Stimulated activated CD8-positive, alpha-beta memory T cell treated with anti-CD3 and anti-CD28 coated beads, Interleukin-4, amount 100 ng/mL, for 48 hours (primary cell): ENCODE results near the gene LARGE2.
A peak's percentile ranks its signal among the peaks of the same experiment; 100 is the strongest.

ENCODE experiments used
- DNase-seq: peaks from one replicate; pipeline ENCODE4 v3.0.0-alpha.2; 2020

LARGE2 gene

DNA sequence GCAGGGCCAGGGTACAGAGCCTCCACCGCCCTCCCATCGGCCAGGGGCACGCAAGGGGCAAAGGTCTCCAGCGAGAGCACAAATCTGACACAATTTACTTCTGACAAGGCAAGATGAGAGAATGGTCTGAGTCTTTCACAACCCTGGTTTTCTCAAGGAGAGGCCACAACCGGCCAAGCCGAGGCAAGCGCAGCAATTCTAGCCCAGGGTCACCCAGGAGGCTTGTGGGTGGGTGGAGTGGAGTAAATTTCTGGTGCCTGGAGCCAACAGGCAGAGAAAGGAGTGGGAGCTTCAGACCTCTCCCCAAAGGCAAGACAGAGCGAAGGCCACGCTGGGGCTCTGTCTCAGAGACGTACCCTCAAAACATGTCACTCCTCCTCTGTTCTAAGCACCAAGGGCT lies 9.3 kb downstream of the LARGE2 start:
- no peak for DNase-seq

GRCh38 chr11:45932217-45932616 lies 9.8 kb downstream of the LARGE2 start:
- no peak for DNase-seq

- no peak for DNase-seq
These were observed 10.8 kb downstream of the LARGE2 start for GRCh38 chr11:45933131-45933831.

- no peak for DNase-seq
These were observed 11.6 kb downstream of the LARGE2 start for GRCh38 chr11:45933846-45934579.

- DNase-seq = no peak
These were observed 12.3 kb downstream of the LARGE2 start for GRCh38 chr11:45934580-45935318.

DNA sequence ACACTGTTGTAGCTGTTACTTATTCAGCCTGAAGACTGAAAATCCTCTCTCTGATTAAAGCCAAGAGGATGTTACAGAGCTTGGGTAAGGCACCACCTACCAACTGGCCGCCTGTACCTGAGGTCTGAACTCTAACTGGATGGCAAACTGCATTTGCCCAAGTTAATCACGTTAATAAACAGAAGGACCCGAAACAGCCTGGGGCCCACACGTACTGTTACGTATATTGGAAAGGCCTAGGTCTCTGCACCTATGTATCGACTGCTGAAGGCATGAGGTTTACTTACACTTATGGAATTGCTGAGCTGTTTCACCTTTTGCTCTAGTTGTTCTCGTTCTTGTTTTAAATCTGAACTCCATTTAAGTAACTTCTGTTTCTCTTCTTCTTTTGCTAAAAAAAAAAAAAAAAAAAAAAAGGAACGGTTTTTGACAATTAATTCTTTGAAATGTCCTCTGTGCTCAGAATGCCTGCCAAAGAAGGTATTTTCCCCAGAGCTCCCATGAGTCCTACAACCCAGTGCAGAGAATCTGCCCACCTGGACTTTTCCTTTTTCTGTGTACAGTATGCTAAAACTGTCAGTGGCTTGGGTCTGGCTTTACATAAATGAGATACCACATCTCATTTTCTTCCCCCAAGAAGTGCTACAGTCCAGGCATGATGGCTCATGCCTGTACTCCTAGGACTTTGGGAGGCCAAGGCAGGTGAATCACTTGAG lies 13.1 kb downstream of the LARGE2 start:
- DNase-seq = no peak

GRCh38 chr11:45936511-45937054 lies 14.1 kb downstream of the LARGE2 start:
- DNase-seq = no peak

GRCh38 chr11:45937916-45938315 lies 15.5 kb downstream of the LARGE2 start:
- DNase-seq = no peak

DNA sequence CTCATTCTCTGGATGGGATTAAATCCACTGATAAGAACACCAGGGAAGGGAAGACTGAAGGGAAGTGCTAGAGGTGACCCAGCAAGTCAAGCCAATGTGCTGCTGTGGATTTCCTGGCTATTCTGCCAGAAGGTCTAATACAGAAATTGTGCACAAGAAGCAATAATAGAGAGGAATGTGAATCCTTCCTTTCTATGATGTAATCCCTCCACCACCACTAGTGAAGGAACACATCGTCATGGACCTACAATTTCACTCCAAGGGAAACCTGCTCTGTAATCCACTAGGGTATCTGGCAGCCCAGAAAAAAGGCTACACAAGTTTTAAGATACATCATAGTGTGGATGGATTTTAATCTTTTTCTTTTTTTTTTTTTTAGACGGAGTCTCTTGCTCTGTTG lies 17.4 kb downstream of the LARGE2 start:
- DNase-seq = no peak

DNA sequence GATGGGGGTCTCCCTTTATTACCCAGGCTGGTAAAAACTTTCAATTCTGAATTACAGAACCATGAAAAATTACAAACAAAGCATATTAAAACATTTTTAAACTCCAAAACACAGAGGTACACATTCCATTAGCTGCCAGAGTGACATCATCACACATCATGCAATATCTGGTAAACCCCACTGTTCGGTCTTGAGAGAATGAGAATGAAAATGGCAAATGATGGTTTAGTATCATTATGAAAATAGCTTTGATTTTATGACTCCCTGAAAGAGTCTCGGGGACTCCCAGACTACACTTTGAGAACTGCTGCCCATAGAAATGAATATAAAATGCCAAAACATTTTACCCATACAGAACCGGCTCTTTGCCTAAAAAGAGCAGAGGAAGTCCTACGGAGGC lies 18.8 kb downstream of the LARGE2 start:
- DNase-seq = no peak

DNA sequence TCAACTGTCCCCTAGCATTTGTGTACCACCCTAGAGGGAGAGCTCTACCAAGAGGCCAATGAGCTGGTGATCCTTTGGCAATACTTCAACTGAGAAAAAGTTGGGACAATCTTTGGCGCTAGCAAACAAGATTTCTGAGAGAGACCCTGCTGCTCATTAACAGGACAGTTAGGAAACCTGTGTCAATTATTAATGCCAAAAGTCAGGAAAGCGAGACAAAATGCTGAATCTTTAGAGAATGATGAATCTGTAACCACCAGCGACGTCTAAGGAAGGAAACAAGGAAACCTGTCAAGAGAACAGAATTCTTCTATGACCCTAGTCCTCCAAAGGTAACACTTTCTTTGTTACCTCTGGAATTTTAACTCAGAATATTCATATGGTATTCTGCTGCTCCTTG lies 19.9 kb downstream of the LARGE2 start:
- DNase-seq = no peak

DNA sequence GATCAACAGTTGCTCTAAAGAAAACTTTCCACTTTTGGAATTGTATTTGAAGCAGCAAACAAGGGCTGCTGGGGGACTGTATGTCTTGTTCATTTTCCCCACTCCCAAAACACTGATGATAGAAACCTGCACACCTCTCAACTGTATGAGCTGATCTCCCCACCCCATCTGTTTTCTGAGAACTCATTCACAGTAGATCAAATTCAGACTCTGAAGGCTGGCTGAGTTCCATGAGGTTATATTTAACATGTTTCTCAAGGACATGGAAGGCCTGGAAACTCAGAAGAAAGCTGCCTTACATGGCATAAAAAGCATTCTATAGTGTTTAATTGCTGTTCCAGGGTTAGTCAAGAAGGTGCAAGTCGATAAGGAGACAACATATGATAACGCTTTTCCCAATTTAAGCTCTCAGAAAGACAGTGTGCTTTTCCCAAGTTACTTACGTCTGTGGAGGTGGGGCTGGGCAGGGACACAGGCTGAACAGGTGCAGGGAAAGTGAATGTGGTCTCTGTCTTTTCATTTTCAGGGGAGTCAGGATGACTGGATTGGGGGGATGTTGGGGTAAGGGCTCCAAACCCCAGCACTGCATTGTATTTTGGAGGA lies 23.0 kb downstream of the LARGE2 start:
- DNase-seq = no peak

GRCh38 chr11:45947885-45948284 lies 25.4 kb downstream of the LARGE2 start:
- no peak for DNase-seq

- DNase-seq = no peak
These were observed 25.9 kb downstream of the LARGE2 start for GRCh38 chr11:45948356-45948755.

DNA sequence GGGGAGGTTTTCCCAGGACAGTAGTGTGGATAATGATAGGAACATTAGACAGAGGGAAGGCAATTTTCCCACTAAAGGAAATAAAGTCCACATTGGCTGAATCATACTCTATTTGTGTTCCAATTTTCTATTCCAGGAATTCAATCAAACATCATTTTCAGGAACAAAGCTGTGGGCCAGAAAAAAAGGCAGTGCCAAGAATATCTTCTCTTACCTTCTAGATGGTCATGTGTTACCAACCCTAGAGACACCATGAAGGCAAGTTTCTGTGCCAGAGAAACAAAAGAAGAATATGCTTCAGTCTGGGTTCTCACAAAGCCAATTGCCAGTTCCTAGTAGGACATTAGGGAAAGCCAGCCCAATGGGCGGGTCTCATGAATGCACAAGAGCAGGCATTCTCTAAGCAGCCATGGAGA lies 27.5 kb downstream of the LARGE2 start:
- DNase-seq = no peak

DNA sequence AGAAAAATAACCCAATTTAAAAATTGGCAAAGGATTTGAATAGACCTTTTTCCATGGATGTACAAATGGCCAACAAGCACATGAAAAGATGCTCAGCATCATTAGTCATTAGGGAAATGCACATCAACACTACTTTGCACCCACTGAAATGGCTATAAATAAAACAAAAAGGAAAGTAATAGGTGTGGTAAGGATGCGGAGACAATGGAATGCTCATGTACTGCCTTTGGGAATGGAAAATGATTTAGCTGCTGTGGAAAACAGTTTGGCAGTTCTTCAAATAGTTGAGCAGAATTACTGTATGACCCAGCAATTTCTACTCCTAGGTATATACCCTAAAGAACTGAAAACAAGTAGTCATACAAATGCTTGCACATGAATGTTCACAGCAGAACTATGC lies 37.4 kb downstream of the LARGE2 start:
- no peak for DNase-seq

- DNase-seq = no peak
These were observed 38.1 kb downstream of the LARGE2 start for GRCh38 chr11:45960387-45961095.

DNA sequence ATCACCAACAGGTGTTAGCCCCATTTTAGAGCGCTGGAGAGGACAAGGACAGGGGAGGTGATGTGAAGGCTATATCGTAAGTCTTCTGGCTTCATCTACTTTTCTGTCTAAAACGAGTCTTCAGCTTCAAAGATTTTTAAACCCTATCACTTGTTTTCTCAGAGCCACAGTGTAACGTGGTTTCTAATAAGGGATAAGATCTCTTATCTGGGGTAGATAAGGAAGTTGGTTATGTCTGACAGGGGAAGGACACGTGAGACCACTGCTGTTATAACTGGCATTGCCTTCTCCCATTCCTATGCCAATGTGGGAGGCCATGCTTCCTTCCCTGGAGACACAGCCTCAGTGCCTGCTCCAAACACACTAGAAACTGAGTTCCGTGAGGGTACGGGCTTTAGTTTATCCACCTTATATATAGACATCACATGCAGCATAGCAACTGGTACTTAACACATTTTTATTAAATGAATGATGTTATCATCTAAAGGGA lies 39.3 kb downstream of the LARGE2 start:
- no peak for DNase-seq

- DNase-seq = peak; percentile 63
These were observed 42.5 kb downstream of the LARGE2 start for GRCh38 chr11:45964911-45965389.

GRCh38 chr11:45967506-45967905 lies 45.0 kb downstream of the LARGE2 start:
- no peak for DNase-seq

GRCh38 chr11:45968901-45969300 lies 46.4 kb downstream of the LARGE2 start:
- DNase-seq = no peak

- DNase-seq = no peak
These were observed 51.1 kb downstream of the LARGE2 start for GRCh38 chr11:45973601-45974000.
